Measurements from ENCODE around the gene CIDEB.

CIDEB gene

DNA sequence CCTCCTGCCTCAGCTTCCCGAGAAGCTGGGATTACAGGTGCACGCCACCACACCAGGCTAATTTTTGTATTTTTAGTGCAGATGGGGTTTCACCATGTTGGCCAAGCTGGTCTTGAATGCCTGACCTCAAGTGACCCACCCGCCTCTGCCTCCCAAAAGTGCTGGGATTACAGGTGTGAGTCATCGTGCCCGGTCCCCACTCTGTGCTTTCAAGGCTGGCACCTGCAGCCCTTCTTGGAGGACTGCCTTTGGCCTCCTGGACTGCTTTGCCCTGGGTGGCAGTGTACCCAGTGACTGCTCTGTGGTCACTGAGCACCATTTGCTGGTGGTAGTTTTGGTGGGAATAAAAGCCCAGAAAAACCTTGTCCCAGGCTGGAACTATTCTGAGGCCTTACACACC lies 20.8 kb downstream of the CIDEB start:
- no peak for DNase-seq

- DNase-seq = no peak
Measured at GRCh38 chr14:24285351-24285750, 22.4 kb downstream of the CIDEB start.

DNA sequence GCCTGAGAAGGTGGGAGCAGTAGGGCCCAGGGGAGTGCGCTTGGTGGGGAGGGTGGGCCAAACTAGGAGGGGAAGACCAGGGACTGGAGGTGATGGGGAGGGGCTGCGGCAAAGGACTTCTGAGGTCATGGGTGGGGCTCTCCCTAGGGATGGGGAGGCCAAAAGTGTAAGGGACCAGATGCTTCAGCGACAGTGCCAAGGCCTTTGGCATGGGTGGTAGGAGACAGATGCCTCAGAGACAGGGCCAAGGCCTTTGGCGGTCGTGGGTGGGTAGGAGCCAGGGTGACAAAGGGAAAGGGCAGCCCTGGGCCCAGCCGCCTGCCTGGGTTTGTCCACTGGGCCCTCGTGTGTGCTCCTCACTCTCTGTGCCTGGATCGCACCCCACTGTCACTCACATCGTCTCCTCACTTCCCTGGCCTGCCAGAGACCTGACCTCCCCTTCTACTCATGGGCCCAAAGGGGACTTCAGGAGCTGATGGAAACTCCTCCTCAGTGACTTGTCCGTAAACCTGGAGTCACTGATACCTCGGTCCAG lies 23.2 kb downstream of the CIDEB start:
- DNase-seq = no peak

DNA sequence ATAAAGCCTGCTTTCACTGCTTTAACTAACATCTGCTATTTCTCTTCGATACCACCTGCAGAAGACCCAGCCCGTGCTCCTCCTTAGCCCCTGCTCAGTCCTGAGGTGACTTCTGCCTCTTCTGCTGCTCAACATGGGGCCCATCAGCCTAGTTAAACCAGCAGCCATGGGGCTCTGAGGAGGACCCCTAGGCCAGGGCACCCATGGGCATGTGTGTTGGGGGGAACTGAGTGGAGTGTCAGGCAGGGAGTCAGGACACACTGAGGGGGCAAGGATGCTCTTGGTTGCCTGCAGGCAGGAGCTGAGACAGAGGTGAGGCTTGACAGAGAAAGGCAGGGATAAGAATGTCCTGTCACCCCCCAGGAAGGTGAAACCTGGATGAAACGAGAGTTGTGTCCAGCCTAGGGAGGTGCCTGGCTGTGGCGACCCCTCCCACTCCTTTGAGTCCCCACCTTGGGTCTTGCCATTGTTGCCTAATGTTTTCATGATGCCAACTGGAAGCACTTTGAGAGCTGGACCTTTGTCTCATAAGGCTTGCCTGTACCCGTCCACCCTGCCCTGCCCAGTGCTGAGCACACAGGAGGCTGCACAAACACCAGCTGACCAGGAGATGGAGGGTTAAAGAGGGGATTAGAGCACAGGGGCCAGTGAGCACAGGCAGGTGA lies 23.8 kb downstream of the CIDEB start:
- DNase-seq = no peak

DNA sequence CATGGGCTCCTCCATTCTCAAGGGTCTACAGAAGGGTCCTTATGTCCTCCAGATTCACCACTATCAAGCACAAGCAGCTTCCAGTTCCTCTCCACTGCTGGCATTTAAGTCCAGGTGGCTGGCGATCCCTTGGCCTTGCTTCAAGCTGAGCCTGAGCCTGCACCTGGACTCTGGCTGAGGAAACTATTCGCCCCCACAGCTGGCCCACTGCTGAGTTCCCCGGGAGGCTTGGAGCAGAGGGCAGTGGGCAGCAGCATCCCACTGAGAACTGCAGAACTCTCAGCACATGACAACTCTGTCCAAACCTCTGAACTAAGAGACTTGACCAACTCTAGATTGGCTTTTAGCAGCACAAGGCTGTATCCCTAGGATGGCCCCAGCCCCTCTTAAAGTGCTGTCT lies 25.0 kb downstream of the CIDEB start:
- DNase-seq = no peak

DNA sequence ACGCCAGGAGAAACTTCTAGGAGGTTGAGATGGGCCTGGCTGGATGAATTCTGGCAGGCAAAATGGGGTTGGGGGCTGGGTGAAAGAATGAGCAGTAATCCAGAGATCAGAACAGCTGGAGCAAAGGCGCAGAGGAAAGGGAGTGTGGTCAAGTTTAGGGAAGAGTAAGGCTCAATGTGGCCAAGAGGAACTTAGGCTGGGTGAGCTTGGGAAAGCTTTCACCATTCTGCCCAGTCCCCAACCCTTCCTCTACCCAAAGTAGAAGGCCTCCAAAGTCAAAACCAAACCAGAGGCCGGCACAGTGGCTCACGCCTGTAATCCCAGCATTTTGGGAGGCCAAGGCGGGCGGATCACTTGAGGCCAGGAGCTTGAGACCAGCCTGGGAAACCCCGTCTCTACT lies 26.1 kb downstream of the CIDEB start:
- no peak for DNase-seq

DNA sequence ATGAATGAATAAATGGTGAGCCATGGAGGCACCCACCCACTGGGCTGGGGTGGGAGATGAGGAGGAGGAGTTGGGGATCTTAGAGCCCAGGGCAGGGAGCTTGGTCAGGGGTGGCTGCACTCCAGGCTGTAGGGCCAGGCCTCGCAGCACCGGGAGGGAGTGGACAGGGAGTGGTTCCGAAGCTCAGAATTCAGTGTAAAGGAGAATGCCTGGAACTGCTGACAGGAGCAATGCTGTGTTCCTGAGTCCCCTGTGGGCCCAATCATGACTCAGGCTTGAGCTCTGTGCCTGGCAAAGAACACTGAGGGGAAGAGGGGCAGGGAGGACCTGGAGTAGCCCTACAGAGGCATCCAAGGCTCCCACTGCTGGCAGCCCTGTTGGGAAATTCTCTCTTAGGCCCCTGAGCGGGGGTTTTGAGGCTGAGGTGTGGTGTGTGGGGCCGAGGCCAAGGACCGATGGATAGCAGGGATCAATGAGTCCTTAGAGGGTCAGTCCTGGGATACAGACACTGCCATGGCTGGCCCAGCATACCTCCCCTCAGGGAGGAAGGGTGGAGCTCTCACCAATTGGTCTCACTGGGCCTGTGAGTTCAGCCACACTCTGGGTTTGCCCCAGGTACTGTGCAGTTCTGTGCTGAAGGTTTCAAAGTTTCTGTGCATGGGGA lies 26.8 kb downstream of the CIDEB start:
- DNase-seq = no peak

DNA sequence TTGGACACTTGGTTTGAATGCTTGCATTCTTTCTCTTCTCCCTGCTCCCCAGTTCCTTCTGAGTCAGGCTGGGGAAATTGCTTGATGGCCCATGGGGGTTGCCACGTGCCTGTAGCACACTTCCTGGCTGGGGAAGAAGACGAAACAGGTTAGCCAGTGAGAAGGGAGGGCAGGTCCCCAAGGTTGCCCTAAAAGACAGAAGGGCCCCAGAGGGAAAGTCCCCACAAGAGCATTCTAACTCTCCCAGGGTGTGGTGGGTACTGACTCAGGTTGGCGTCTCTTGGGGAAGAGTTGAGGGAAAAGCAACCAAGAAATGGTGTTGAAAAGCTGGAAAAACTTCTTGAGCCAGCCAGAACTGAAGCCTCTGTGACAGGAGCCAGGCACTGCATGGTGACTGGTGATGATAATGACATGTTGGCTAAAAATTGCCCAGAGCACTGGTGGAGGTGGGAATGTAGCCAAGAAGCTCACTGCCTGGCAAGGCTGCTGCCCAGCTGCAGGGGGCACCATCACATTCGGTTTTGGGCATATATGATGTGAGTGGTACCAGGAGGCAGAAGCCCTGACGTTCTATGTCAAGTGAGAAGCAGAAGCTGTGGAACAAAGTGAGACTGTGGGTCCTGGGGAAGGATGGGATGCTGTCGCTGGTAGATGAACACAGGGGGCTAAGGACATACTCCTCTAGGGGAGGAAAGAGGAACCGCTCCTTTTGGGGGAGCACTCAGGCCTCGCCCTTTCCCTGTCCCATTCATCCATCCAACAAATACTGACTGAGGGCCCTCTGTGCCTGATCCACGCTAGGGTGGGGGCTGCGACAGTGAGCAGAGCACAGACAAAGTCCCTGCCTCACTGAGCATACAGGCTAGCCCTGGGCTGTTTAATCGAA lies 28.2 kb downstream of the CIDEB start:
- DNase-seq = no peak

GRCh38 chr14:24278424-24278823 lies 29.4 kb downstream of the CIDEB start:
- DNase-seq = no peak

GRCh38 chr14:24277606-24278321 lies 30.0 kb downstream of the CIDEB start:
- DNase-seq = no peak

GRCh38 chr14:24277071-24277470 lies 30.7 kb downstream of the CIDEB start:
- no peak for DNase-seq

DNA sequence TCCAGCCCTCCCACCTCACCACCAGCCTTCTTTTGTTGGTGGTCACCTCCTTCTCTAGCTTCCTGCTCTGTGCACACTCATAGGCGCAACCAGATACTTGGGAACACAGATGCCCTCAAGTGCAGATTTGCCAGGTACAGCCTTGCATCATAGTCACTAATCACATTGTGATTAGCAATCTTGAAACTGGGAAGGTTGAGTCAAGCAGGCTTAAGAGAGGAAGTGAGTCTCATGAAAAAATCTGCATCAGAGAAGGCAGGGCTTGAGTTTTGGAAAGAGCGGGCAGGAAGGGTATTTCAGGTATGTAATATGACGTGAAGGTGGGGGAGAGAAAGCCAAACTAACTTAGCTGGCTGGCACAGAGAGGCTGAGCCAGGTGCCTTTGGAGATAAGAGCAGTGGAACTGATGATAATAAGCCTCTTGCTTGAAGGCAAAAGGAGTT lies 33.7 kb downstream of the CIDEB start:
- DNase-seq = no peak

DNA sequence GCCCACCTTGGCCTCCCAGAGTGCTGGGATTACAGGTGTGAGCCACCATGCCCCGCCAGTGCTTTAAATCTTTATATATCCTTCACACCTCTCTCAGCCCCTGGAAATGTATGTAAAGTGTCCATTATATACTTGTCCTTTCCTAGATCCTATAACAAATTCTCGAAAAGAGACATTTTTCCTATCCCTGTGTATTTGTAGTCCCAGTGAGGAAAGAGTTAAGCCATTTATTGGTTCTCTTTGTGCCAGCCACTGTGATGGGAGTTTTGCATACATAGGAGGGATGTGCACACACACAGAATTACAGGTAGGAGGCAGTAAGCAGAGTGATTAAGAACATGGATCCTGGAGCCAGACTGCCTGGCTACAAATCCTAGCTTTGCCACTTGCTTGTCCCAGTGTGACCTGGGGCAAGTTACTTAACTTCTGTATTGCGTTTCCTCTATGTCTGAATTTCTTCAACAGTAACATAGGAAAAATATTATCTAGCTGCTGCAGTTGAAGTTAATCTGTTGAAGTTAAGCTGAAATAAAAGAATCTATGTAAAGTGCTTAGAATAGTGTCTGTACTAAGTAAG lies 34.3 kb downstream of the CIDEB start:
- DNase-seq = no peak

- no peak for DNase-seq
Measured at GRCh38 chr14:24272467-24272866, 35.3 kb downstream of the CIDEB start.

DNA sequence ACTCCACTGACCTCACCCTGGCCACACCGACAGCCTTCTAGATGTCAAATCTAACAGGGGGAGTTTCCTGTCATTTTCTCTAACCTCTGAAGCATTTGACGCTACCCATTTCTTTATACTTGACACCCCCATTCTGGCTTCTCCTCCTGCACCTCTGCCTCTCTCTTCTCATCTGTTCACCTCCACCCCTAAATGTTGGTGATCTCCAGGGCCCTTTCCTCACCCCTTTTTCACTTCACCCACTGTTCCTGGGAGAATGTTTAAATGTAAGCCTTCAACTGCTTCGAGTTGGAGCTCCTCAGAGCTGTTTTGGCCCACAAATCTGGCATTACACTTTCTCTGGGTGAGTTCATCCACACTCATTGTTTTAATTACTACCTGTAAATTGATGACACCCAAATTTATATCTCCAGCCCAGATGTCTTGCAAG lies 35.9 kb downstream of the CIDEB start:
- no peak for DNase-seq

DNA sequence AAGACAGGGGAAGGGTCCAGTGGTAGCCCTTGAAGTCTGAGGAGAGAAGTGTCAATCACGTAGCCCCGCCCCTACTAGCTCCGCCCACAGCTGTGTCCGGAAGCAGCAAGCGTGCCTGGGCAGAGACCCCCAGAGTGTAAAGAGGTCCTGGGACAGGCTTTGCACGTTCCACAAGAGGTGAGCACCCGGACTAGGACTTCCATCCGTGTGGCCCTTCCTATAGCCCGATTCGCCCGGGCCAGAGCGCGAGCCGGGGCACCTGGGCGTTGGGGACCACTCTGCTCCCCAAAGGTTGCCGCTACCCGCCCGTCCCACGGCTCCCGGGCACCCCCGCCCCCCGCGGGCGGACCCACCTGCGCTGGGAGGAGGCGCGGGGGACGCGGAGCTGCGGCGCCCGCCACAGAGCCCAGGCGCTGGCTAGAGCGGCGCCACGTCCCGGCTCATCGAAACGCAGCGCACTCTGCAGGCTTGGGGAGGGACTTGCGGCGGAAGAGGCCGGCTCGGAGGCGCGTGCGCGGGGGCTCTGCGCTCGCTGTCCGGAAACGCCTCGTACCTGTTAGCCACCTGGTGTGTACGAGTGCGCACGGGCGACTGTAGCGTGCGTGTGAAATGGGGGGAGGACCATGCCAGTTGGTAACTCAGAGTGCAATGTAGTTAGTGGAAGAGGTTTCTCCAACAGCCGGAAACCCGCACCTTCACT lies 36.5 kb downstream of the CIDEB start, which contains the start of gene RABGGTA:
Gene RABGGTA (minus strand): TSS at position 464 of the 700 bp plus-strand sequence. CDS start 482 bp downstream, outside the sequence.
- peak; percentile 98 for DNase-seq

- DNase-seq = no peak
Measured at GRCh38 chr14:24270537-24271133, 37.1 kb downstream of the CIDEB start.

DNA sequence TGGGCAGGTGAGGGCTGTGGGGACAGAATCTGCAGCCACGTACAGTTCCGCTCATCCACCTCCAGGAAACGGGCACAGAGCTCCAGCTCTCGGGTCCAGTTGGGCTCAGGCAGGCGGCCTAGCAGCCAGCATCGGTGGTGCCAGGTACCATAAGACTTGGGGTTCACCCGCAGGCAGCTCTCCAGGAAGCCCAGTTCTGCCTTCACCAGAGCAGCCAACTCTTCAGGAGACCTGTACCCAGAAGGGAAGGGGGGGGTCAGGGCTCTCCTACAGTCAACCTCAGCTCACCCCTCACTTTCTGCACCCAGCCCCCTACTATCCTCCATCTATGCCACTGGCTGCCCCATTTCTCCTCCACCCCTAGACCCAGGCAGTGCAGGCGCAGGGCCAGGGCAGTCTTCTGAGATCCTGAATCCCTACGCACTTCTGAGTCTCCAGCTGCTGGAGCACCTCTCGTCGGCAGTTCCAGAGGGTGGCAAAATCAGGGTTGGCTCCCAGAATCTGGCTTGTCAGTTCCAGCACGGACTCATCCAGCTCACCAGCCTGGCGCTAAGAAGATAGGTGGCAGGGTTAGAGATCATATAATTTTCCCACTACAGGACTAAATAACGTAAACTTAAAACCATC lies 37.8 kb downstream of the CIDEB start:
- DNase-seq = no peak

DNA sequence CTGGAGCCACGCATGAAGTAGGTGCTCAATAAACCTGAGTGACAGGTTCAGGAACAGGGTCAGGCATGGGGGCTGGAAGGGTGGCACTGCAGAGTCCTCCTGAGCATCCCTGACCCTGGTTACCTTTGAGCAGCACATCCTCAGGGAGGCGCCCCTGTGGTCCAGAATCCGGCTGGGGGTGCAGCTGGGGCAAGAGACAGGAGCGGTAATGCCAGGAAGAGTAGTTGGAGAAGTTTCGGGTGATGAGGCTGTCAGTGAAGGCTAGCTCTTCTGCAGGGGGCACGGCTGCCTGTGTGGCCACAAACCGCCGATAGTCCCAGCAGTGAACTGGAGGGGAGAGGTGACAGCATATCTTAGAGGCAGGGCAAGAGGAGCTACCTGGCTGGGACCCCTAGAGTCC lies 38.4 kb downstream of the CIDEB start:
- DNase-seq = no peak

DNA sequence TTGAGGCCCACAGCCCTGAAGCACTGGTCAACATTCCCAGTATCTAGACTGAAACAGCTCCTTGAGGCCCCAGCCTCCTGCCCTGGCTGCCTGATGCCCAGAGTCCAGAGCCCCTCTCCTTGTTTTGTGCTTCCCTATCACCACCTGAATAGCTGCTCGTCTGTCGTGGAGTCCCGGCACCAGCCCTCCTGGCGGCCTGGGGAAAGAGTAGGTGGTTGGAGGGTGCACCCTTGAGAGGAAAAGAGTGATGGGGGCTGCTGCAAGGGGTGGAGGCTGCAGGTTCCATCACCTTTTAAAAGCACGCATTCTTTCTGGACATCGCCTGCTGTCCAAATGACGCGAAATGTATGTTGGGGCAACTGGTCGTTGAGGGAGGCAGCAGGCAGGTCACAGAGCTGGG lies 39.6 kb downstream of the CIDEB start:
- no peak for DNase-seq

DNA sequence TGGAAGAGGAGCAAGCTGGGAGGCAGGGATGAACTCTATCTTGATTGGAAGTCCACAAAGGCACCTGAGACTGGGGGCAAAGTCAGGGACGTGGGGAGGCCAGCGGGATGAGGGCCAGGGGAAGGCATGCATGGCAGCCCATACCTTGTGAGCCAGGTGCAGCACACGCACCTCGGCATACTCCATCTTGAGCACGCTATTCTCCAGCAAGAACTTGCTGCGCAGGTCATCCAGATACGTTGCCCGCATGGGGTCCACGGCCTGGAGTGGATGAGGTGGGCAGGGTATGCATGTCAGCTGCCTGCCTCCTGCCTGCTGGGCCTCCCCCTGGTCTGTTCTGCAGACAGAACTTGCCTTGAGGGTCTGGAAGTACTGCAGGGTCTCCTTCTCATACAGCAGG lies 40.3 kb downstream of the CIDEB start:
- DNase-seq = no peak
